ENCODE results near the gene APP.

APP gene

DNA sequence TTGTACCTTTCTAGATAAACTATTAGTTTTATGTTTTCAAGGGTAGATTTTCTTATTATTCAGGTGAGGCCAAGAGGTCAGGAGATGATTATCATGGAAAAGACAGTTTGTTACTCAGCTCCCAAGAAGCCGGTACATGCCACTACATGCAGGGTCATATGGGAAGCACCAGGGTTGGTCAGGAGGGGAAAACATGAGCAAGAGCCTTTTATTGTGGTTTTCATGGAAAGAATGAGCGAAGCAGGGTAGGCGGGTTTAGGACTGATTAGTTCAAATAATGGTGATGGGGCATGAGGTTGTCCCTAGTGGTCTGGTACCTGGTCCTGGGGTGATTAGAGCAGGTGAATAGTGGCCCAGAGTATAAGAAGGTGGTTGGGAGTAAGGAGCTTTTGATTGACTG, 189.9 kb downstream of the APP start:
- DNase-seq: no peak

DNA sequence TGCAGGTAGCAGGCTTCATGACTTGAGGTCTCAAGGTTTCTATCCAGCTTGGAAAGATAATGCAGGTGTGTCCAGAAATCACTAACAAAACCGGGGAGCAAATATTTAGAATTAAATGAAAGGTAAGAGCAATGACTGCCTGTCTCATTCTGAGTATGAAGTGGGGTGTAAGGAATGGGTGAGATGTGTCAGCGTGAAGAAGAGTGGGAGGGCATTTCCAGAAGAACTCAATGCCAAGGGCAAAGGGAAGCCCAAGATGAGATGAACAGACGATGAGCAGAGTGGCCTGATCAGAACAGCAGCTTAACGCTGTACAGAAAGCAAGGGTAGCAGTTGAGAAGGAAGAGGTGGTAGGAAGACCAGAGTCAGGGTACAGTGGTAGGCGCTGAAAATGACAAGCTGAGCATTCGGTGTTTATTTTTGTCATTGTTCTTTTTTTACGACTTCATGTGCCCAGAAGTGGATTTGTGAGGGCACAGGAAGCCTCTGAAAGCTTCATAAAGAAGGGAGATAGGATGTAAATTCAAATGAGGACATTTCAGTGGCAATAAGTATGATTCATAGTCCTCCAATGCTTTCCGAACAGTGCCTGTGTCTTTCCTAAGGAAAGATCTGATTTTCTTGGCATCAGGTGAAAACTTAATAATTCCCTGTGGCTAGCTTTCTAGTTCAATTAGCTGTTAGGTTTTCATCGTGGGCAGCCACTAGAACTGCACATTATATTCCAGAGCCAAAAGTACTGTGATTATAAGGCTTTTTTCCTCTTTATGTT, 190.5 kb downstream of the APP start:
- DNase-seq: no peak

DNA sequence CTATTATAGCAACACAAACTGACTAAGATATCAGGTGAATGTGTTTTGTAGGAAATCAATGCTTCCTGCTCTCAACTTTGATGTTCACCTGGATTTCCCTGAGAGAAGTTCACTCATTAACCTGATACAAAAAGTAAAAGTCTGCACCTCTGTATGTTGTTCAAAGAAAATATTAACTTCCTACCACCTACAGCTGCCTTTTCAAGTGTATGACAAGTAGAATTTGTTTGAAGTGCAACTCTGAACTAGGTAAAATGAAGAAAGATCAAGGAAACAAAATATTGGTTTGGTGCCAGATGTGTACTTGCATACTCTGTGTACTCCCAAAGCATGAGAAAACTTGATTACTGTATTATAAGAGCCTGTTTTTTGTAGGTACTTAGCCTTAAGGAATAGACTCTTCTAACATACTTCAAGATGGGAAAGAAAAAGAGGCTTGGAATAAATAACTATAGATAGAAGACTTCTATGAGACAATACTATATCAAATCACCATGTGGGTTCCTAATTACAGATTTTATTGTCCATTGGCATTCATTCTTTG, 193.4 kb downstream of the APP start:
- no peak for DNase-seq

DNA sequence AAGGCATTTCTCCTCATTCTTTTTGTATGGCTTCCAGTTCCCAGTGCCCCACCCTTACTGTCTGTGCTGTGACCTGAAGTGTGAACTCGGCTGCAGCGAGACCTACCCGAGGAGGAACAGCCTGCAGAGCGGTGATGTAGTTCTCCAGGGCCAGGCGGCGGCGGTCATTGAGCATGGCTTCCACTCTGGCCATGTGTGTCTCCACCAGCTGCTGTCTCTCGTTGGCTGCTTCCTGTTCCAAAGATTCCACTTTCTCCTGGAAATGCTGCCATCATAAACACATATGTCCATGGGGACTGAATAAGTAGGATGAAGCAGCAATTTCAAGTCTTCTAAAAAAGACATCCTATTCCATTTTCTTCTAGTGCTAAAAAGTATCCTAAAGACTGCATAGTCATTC, 195.6 kb downstream of the APP start:
- no peak for DNase-seq

DNA sequence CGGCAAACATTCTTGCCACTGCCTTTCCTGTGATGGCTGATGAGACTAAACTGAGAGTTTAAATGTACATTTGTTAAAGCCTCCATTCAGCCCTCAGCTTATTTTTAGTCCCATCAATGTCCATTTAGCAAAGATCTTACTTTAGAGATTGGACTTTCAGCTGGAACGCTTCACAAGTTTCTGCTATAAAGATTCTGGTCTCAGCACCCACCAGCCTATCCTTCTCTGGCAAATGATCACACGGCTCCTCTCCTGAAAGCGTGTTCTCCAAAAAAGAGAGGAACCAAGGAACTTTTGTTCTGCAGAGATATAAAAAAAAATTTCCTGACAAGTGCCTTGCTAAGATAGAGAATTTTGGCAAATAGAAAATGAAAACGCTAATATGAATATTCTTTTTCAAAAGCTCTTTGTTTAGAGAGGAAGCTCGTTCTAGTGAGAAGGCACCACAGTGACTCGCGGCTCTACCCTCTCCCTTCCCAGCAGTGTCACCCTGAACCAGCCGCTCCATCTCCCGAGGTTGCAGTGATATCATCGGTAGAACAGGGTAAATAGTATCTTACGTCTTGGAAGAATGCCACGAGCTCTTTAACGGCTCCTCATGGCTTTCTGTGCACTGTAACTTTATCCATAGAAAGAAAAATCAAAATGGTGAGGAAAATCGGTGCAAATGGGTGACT, 200.2 kb downstream of the APP start:
- DNase-seq: peak in 47 of 56 donors; percentile 9 to 80 (median 50)

DNA sequence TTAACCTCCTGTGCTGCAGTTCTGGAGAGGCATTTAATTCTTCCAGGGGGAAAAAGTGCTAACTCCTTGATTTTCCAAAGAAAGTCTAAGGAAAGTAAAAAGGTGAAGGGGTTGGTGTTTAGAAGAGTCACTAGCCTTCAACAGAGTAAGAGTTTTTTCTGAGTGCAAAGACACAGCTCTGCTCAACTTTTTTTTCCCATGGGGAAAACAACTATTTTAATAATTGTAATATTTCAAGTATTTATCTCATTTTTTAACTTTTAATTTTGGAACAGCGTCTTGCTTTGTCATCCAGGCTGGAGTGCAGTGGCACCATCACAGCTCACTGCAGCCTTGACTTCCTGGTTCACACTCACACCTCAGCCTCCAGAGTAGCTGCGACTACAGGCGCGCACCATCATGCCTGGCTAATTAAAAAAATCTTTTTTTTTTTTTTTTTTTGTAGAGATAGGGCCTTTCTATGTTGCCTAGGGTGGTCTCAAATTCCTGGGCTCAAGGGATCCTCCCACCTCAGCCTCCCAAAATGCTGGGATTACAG, 202.6 kb downstream of the APP start:
- no peak for DNase-seq

DNA sequence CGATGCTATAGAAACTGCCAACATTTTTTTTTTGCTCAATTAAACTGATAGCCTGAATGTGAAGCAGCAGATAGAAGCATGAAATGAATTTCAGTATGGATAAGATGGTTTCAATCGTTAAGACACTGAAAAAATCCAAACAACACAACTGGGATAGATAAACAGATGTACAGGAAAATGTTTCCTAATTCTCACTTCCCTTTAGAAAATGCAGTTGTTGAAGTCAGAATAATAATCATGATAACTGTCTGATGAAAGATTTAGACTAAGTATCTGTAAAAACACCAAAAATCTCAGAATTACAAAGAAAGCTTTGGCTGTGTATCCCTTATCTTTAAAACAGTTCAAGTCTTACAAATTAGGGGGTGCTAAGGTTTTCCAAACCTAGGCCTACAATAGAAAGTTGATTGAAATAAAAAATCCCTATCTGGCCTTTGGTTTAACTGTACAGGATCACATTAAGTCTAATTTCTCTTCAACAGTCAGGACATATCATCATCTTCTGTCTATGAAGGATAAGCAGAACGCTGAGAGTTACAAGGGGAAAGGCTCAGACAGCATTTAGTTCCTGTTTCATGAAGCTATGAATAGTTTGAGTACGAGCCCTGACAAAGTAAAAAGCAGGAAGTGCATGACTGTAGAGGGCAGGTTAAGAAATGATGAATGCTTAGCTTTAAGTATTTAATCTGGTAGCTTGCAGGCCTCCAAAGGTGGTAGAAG, 203.2 kb downstream of the APP start:
- DNase-seq: no peak

DNA sequence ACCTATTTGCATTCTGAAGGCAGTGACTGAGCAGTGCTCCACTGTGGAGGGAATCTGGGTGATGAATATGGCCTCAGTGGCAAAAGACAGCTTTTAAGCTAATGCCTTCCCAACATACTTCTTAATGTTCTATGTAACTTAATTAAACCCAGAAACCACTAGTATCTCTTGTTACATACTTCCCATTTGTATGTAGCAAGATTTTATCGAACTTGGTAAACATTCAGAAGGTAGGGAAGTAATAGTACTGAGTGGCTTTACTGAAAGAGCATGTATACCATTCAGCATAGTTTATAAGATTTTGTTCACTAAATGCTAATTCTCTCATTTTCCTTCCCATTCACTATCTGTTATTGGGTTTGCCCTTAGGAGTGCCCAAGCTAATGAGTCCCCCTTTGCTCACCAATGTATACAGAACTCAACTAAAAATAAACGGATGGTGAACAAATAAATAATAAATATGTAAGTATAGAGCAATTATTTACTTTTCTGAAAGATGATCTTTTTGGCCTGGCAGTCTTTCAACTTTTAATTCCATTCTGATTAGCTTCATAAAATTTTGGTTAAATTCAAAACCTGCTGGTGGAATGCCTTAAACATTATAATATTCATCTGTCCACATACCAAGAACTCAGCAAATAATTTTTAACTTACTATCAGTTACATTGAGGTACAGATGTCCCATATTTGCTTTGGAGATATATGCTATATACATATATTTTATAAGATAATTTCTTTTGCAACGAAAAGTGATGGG, 204.4 kb downstream of the APP start:
- DNase-seq: no peak

DNA sequence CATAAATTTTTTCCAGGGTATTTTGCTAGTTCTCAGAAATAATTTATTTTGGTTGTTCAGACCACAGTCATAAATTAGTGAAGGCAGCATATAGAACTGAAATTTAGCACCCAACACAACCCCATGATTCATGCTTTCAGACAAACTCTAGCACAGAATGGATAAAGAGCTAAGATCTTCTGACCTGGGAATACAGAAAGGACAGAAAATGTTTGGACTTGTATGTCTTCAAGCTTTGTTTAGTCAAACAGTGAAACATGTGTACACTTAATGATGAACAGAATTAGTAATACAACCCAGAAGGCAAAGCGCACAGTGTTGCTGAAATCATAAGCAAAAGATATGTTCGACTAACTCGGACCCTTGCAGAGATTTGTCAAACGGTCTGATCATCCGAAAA, 205.6 kb downstream of the APP start:
- no peak for DNase-seq

DNA sequence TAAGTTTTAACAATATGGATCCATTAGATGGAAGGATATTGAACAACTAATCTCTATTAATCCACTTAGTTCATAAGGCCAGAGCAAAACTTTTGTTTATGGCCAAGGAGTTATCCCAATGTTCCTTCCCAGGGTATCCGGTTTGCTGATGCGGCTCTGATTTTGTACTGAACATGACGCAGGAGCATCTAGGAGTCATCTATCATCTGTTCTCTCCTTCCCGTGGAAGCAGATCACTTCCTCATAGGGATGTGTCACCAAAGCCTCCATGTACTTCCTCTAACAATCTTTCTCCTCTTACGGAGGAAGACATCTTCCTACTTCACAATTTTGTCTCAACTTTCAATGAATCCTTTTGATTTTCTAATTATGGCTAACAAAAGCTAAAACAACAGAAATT, 206.6 kb downstream of the APP start:
- DNase-seq: no peak

DNA sequence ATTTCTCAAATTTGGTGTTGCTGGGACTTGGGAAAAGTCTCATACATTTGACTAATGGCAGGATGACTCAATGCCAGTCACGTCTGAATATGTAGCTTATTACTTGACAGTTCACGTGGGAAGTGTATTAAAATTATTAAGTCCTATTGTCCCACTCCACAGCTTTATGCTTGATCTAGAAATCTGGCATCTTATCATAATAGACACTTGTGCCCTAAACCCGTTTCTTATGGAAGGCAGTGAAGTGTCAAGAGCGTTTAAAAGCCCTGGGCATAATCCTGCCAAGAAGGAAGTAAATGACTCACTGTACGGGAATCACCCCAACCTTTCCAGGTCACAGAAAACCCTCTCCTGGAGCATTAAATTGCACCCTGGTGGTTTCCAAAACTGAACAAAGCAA, 207.4 kb downstream of the APP start:
- no peak for DNase-seq

DNA sequence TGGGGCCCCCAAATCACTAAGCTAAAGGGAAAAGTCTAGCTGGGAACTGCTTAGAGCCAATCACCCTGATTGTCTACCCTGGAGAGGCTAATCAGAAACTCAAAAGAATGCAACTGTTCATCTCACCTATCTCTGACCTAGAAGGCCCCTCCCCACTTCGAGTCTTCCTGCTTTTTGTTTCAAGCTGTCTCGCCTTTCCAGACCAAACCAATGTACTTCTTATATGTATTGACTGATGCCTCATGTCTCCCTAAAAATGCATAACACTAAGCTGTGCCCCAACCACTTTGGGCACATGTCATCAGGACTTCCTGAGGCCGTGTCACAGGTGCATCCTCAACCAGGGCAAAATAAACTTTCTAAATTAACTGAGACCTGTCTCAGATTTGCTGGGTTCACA, 209.5 kb downstream of the APP start:
- DNase-seq: no peak

DNA sequence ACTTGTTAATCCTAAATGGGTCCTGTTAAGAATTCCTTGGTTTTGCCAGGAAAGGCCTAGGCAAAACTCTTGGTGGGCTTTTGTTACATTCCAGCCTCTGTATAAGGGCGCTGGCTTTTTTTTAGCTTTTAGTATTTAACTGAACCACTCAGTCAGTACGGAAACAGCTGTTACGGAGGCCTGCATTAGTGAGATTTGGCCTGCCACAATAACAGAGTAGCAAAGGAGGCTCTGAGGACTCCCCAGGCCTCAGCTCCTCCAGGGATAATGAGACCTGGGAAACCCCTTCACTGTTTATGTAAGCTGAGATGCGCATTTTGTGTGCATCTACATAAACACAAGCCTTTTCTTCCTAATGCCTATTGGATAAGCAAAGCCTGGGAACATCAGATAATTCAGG, 210.2 kb downstream of the APP start:
- no peak for DNase-seq

DNA sequence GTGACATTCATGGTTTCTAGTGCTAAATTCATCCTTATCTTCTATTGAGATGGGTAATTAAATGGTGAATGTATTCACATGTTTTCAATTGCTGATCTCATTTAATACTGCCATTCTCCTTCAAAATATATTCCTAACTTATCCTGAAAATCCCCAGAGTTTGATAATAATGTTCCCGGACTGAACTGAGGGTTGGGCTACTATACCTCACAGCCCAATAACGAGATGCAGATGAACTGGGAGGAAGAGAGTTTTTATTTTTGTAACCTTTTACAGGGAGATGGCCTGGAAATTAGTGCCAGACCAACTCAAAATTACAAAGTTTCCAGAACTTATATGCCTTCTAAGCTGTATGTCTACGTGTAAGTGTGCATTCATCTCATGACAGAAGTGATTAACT, 210.8 kb downstream of the APP start:
- DNase-seq: no peak

DNA sequence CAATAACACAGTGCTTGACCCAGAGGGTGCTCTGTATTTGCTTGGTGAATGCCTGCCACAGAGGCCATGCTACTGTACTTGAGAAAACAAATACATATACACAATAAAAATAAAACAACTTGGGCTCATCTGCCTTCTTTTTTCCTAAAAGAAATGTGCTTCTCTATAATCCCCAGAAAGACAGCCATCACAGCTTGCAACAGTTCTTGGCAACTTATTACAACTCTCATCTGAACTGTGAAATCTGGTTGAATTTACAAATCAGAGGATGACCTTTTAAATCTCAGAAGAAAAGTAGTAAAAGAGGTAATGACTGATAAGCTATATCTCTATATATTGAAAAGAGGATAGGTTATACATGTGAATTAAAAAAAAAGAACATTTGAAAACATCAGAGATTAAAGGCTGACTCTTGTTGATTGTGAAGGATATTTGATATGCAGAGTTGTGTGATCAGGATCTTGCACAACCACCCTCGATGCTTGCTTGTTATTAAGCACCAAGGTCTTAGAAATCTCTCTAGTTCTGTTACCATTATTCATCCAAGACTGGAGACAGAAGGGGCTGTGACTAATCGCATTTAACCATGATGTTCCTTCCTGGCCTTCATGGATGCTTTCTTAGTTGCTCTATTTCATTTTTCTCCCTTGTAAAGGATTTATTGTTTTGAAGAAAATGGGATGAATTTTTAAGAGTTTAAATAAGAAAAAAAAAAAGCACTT, 213.4 kb downstream of the APP start:
- no peak for DNase-seq

DNA sequence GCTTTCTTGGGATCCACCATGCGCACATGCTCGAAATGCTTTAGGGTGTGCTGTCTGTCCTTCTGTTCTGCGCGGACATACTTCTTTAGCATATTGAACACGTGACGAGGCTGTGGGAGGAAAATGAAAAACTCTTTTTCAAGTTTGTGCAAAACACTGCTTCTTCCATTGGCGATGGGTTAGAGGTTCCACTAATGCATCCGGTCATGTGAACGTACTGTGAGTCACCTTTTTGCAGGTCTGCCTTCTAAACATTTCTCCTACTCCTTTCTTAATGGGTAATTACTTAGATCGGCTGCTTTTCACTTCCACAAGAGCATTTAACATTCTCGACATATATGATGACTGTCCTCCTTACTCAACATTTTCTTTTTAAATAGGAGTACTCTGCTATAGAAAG, 214.9 kb downstream of the APP start:
- no peak for DNase-seq

DNA sequence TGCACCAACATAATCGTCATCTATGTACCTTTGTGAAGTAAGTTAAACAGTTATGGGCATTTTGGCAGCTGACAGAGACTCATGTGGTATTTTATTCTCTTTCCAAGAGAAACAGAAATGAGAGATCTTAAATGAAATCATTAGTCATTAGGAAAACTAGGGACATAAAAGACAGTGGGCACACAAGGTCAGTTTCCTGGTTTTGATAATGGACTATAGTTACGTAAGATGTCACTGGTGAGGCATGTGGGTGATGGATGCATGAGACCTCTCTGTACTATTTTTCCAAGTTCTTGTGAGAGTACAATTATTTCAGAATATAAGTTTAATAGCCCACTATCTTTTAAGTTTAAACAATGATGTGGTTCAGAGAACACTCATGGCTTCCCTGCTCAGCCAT, 216.9 kb downstream of the APP start:
- no peak for DNase-seq

DNA sequence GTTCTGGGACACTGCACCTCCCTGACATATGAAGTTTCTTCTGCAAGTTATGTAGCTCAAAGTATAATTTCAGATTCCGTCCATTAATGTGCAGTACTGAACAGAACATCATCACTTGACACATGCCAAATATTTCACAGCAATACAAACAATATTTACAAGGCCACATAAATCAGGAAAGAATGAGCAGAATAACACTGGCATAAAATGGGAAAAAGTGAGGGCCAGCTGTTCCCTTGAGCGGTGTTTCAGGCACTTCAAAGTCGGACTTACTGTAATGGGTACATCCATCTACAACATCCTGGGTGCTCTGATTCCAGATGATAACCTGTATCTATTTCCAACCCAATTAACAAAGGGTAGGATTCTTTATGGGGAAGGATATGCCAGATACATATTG, 217.4 kb downstream of the APP start:
- no peak for DNase-seq

DNA sequence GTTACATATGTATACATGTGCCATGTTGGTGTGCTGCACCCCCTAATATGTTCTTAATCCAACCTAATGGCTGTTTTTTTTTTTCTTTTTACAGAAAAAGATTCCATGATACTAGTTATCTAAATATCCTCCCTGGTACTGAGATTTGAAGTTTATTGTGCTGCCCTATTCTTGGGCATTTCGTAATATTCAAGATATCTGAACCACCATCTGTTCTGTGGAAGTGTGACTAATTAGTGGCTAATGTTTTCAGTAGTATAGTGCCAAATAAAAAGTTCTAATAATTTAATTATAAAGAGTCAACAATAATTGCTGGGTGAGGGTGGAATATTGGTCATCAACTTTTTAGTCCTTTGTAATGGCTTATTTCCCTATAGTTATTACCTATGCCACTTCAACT, 218.3 kb downstream of the APP start:
- no peak for DNase-seq

DNA sequence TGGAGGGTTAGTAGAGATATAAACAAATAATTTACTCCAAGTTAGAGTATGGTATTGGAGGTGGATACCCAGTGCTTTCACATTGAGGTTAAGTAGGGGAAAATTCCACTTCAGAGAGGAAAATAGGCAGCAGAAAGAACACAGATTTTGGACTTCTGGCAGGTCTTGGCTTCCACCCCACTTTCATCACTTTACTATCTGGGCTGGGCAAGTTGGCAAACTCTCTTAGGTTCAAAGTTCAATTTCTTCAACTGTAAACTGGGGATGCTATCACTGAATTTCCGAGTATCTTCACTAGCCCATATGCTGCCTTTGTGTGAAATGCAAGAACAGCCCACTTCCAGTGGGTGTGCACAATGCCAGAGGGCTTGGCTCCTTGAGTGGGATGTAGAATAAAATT, 220.9 kb downstream of the APP start:
- DNase-seq: no peak
